ENCODE results near the gene GSTP1. TPM values are rescaled to one million over a fixed set of nuclear protein-coding genes. Genes with fewer than 3 reads are reported as not detected.
A peak's percentile ranks its signal among the peaks of the same experiment; 100 is the strongest.

Gene GSTP1
- total and polyA plus RNA-seq, 9 of the 15 experiments (the other 6 are each of a cell fraction or from before 2014, with no cell fraction given): 592 to 2,150 (median 1,204) TPM

DNA sequence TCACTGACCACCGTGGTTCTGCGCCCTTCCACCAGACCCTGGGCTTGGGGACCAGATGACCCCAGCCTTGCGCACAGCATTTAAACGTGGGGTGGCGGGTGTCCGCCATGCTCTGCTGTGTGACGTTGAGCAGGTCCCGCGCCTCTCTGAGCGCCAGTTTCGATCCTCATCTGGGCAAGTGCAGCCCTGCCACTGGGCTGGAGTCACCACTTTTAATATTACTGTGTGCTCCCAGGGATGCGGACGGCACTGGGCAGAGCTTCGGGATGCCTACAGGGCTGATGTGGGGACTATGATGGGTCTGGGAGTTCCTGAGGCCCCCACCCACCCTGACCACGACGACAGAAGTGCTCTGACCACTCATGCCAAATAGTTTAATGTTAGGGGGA, 47.3 kb downstream of the GSTP1 start (continued):
- TF ChIP-seq, protein P1, sequence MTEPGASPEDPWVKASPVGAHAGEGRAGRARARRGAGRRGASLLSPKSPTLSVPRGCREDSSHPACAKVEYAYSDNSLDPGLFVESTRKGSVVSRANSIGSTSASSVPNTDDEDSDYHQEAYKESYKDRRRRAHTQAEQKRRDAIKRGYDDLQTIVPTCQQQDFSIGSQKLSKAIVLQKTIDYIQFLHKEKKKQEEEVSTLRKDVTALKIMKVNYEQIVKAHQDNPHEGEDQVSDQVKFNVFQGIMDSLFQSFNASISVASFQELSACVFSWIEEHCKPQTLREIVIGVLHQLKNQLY (CRISPR knock-in tag; conservative IDR thresholded peaks at IDR 0.05): 0 out of 4 replicates have a peak, but pooled peaks of 1 of the 2 experiments have one; percentile 20
- TF ChIP-seq, protein P2, sequence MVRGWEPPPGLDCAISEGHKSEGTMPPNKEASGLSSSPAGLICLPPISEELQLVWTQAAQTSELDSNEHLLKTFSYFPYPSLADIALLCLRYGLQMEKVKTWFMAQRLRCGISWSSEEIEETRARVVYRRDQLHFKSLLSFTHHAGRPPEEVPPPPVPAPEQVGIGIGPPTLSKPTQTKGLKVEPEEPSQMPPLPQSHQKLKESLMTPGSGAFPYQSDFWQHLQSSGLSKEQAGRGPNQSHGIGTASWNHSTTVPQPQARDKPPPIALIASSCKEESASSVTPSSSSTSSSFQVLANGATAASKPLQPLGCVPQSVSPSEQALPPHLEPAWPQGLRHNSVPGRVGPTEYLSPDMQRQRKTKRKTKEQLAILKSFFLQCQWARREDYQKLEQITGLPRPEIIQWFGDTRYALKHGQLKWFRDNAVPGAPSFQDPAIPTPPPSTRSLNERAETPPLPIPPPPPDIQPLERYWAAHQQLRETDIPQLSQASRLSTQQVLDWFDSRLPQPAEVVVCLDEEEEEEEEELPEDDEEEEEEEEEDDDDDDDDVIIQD (CRISPR knock-in tag; IDR thresholded peaks at IDR 0.05): 0 out of 2 replicates have a peak, but pooled peaks have one; percentile 30
- TF ChIP-seq, protein P3, sequence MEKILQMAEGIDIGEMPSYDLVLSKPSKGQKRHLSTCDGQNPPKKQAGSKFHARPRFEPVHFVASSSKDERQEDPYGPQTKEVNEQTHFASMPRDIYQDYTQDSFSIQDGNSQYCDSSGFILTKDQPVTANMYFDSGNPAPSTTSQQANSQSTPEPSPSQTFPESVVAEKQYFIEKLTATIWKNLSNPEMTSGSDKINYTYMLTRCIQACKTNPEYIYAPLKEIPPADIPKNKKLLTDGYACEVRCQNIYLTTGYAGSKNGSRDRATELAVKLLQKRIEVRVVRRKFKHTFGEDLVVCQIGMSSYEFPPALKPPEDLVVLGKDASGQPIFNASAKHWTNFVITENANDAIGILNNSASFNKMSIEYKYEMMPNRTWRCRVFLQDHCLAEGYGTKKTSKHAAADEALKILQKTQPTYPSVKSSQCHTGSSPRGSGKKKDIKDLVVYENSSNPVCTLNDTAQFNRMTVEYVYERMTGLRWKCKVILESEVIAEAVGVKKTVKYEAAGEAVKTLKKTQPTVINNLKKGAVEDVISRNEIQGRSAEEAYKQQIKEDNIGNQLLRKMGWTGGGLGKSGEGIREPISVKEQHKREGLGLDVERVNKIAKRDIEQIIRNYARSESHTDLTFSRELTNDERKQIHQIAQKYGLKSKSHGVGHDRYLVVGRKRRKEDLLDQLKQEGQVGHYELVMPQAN (IDR thresholded peaks at IDR 0.05; ENCODE audit: borderline replicate concordance): no peak
- TF ChIP-seq HDGF (IDR thresholded peaks at IDR 0.05) (peak; percentile 91), KDM1A (IDR thresholded peaks at IDR 0.05) (peak; percentile 21 to 80), HSF4 (CRISPR knock-in tag; IDR thresholded peaks at IDR 0.05; ENCODE audit: borderline replicate concordance) (no peak), HOXB6 (CRISPR knock-in tag; IDR thresholded peaks at IDR 0.05; ENCODE audit: borderline replicate concordance) (no peak), HDAC1 (IDR thresholded peaks at IDR 0.05) (no peak), FOXA1 (IDR thresholded peaks at IDR 0.05; ENCODE audit: borderline replicate concordance) (no peak), HDAC8 (tag; IDR thresholded peaks at IDR 0.05) (no peak), ILK (tag; IDR thresholded peaks at IDR 0.05; ENCODE audit: borderline replicate concordance, low read depth) (no peak), SMARCA5 (IDR thresholded peaks at IDR 0.05) (peak; percentile 97), BCOR (IDR thresholded peaks at IDR 0.05) (peak; percentile 98), KAT2B (IDR thresholded peaks at IDR 0.05; ENCODE audit: low read depth, low read length) (no peak)
- TF ChIP-seq, protein P4, sequence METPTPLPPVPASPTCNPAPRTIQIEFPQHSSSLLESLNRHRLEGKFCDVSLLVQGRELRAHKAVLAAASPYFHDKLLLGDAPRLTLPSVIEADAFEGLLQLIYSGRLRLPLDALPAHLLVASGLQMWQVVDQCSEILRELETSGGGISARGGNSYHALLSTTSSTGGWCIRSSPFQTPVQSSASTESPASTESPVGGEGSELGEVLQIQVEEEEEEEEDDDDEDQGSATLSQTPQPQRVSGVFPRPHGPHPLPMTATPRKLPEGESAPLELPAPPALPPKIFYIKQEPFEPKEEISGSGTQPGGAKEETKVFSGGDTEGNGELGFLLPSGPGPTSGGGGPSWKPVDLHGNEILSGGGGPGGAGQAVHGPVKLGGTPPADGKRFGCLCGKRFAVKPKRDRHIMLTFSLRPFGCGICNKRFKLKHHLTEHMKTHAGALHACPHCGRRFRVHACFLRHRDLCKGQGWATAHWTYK (CRISPR knock-in tag; IDR thresholded peaks at IDR 0.05): no peak
- TF ChIP-seq, protein P5, sequence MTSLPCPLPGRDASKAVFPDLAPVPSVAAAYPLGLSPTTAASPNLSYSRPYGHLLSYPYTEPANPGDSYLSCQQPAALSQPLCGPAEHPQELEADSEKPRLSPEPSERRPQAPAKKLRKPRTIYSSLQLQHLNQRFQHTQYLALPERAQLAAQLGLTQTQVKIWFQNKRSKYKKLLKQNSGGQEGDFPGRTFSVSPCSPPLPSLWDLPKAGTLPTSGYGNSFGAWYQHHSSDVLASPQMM (CRISPR knock-in tag; IDR thresholded peaks at IDR 0.05): no peak
- TF ChIP-seq, protein P6, sequence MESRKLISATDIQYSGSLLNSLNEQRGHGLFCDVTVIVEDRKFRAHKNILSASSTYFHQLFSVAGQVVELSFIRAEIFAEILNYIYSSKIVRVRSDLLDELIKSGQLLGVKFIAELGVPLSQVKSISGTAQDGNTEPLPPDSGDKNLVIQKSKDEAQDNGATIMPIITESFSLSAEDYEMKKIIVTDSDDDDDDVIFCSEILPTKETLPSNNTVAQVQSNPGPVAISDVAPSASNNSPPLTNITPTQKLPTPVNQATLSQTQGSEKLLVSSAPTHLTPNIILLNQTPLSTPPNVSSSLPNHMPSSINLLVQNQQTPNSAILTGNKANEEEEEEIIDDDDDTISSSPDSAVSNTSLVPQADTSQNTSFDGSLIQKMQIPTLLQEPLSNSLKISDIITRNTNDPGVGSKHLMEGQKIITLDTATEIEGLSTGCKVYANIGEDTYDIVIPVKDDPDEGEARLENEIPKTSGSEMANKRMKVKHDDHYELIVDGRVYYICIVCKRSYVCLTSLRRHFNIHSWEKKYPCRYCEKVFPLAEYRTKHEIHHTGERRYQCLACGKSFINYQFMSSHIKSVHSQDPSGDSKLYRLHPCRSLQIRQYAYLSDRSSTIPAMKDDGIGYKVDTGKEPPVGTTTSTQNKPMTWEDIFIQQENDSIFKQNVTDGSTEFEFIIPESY (CRISPR knock-in tag; IDR thresholded peaks at IDR 0.05): peak; percentile 100
- TF ChIP-seq, protein P7, sequence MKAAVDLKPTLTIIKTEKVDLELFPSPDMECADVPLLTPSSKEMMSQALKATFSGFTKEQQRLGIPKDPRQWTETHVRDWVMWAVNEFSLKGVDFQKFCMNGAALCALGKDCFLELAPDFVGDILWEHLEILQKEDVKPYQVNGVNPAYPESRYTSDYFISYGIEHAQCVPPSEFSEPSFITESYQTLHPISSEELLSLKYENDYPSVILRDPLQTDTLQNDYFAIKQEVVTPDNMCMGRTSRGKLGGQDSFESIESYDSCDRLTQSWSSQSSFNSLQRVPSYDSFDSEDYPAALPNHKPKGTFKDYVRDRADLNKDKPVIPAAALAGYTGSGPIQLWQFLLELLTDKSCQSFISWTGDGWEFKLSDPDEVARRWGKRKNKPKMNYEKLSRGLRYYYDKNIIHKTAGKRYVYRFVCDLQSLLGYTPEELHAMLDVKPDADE (conservative IDR thresholded peaks at IDR 0.05; ENCODE audit: control insufficient read depth, low read depth, low read length): no peak
